Ovary (tissue), 9 donors: ENCODE results near the gene TGM1. TPM values are rescaled to one million over a fixed set of nuclear protein-coding genes. Genes with fewer than 3 reads are reported as not detected.
A peak's percentile ranks its signal among the peaks of the same experiment; 100 is the strongest.
"Not testable (repeated sequence)": the region's sequence is repeated elsewhere in the genome, so short reads cannot be mapped to it uniquely, and the experiment has no call there.

ENCODE experiments used
- DNase-seq, 5 donors: peaks; one replicate each; pipeline ENCODE4 v3.0.0-alpha.2; 2019 to 2020
- H3K27ac ChIP-seq, 2 donors: fragments of 200-600 bp; one replicate each; pipeline versions ENCODE4 v1.5.1 to v1.8.0; 2019 to 2022
- H3K27me3 ChIP-seq: fragments of 200-600 bp; one replicate; pipeline ENCODE4 v1.8.0; 2022
- H3K36me3 ChIP-seq: fragments of 200-600 bp; sonication (generic); one replicate; pipeline ENCODE4 v1.5.1; 2019
- H3K4me1 ChIP-seq: one replicate; pipeline ENCODE4 v1.8.1; 2013; ENCODE audit warnings: mild to moderate bottlenecking, moderate library complexity; ENCODE audit not compliant: insufficient read depth
- H3K4me3 ChIP-seq: fragments of 200-600 bp; sonication (generic); one replicate; pipeline ENCODE4 v1.5.1; 2017
- H3K9me3 ChIP-seq, 2 donors: fragments of 200-600 bp in 1 of 2; sonication (generic) in 1 of 2; one replicate each; pipeline versions ENCODE4 v1.5.1 to v1.8.1; 2013 to 2019; ENCODE audit warnings: mild to moderate bottlenecking in 1 of 2, moderate library complexity in 1 of 2
- CTCF ChIP-seq, 3 donors: fragments of 450-650 bp in 2 of 3; fragments of 200-600 bp in 1 of 3; IDR thresholded peaks; one replicate each; pipeline versions ENCODE4 v1.5.1 to v1.8.0; 2016 to 2022; ENCODE audit warnings: antibody characterized with exemption in 3 of 3, mild to moderate bottlenecking in 1 of 3
- EP300 ChIP-seq: sonication (generic); formaldehyde crosslinking; IDR thresholded peaks from one replicate; pipeline ENCODE4 v1.6.1; 2017; ENCODE audit warnings: antibody characterized with exemption
- POLR2A ChIP-seq: fragments of 450-650 bp; IDR thresholded peaks from one replicate; pipeline ENCODE4 v1.6.1; 2017; ENCODE audit warnings: antibody characterized with exemption, mild to moderate bottlenecking, moderate library complexity
- WGBS, 3 donors: extraction: QIAGEN DNeasy Blood & Tissue Kit in 1 of 3; methylation state at CpG; one replicate each; pipeline versions ENCODE4 v1.1.5 to v1.1.7; 2013 to 2017; 5-methylcytosine and 5-hydroxymethylcytosine counted together
- intact Hi-C, 4 donors: fragments of 100-400 bp; cut with DNase I; formaldehyde crosslinking; loops; one replicate each; pipeline versions ENCODE4 v1.11.0 to v1.15.1; 2022 to 2023
- polyA plus RNA-seq, 2 donors: library from polyadenylated mRNA; stranded (reverse); fragments of 200-250 nt in 1 of 2; fragments of 350-450 nt in 1 of 2; fragmentation: Illumina TruSeq in 1 of 2; extraction: RNeasy Lipid Tissue Mini Kit (QIAGEN cat#74804) in 1 of 2; gene quantifications; one replicate each; pipeline ENCODE4 v1.2.3, GENCODE V29; 2013 to 2014
- total RNA-seq, 7 donors: library from RNA; depleted of rRNA in 2 of 7; stranded (reverse); fragments of >200 nt in 2 of 7; fragmentation: NEBNext Ultra II Directional in 3 of 7; extraction: Animal tissue kit (Norgen Biotek cat#: 25700) in 3 of 7; gene quantifications; one replicate each; pipeline versions ENCODE4 v1.1.0 to v1.2.4, GENCODE V29; 2016 to 2023
- donor health status: DM: no; HTN: no; CAD: no; lungs with moderate emphysema.
- donor health status: DM: no; HTN: no; CAD: no.
- donor health status: Bipolar disorder and iron deficiency.
- donor health status: DM: yes; HTN: yes; CAD: no.
- donor health status: DM: no; HTN: no; CAD: no.
- donor health status: DM: yes; HTN: yes; CAD: no.

TGM1 gene
- total and polyA plus RNA-seq, 9 donors: 1.1 to 152 (median 4.2) TPM

- Histone ChIP-seq H3K27me3 (no peaks in the 10 kb centered on the region), H3K9me3 (no peaks in the 10 kb centered on the region), H3K36me3 (no peaks in the 10 kb centered on the region), H3K27ac (no peak overlapping the region), H3K4me3 (no peak overlapping the region), H3K4me1 (no peaks in the 10 kb centered on the region)
- WGBS, 3 donors: 86 to 100% (median 91%) methylated on average over 1 of the region's 1 CpG
- intact Hi-C loops: no loop called here
- TF ChIP-seq EP300: no peak
- no peak for TF ChIP-seq CTCF (IDR thresholded peaks at IDR 0.05)
- TF ChIP-seq POLR2A: no peak
- DNase-seq: peak in 1 of 5 donors; percentile 6
Observed at GRCh38 chr14:24251880-24252288, 11.1 kb downstream of the TGM1 start.

GRCh38 chr14:24250354-24250753 is 12.6 kb downstream of the TGM1 start:
- intact Hi-C loops: no loop called here
- TF ChIP-seq POLR2A: no peak
- H3K36me3 ChIP-seq: no peaks in the 10 kb centered on the region
- peak in 1 of 5 donors; percentile 14 for DNase-seq
- H3K4me3 ChIP-seq: no peak overlapping the region
- H3K9me3 ChIP-seq: no peaks in the 10 kb centered on the region
- no peaks in the 10 kb centered on the region for H3K4me1 ChIP-seq
- WGBS, 3 donors: 55 to 64% (median 59%) methylated on average over 4 of the region's 4 CpGs
- H3K27me3 ChIP-seq: no peaks in the 10 kb centered on the region
- H3K27ac ChIP-seq: no peak overlapping the region

- 71 to 81% (median 71%) methylated on average over 13 of the region's 13 CpGs for WGBS, 3 donors
- H3K36me3 ChIP-seq: no peaks in the 10 kb centered on the region
- intact Hi-C loops: no loop called here
- no peaks in the 10 kb centered on the region for H3K9me3 ChIP-seq
- H3K27me3 ChIP-seq: no peaks in the 10 kb centered on the region
- no peak overlapping the region for H3K4me3 ChIP-seq
- H3K4me1 ChIP-seq: no peaks in the 10 kb centered on the region
- DNase-seq: peak in 1 of 5 donors; percentile 15
- TF ChIP-seq CTCF (IDR thresholded peaks at IDR 0.05): no peak
- TF ChIP-seq EP300: no peak
- TF ChIP-seq POLR2A: no peak
- H3K27ac ChIP-seq: no peak overlapping the region
Observed at GRCh38 chr14:24249230-24250021, 13.6 kb downstream of the TGM1 start.

GRCh38 chr14:24247422-24247821 is 15.6 kb downstream of the TGM1 start:
- Histone ChIP-seq H3K4me1 (peaks cover 2% of the 10 kb centered on the region), H3K27ac (no peak overlapping the region), H3K9me3 (no peaks in the 10 kb centered on the region), H3K27me3 (no peaks in the 10 kb centered on the region), H3K36me3 (no peaks in the 10 kb centered on the region), H3K4me3 (no peak overlapping the region)
- intact Hi-C loops: no loop called here
- TF ChIP-seq POLR2A: no peak
- WGBS, 3 donors: 73 to 75% (median 74%) methylated on average over 7 of the region's 7 CpGs
- peak in 1 of 5 donors; percentile 11 for DNase-seq

- H3K27me3 ChIP-seq: no peaks in the 10 kb centered on the region
- no peak for TF ChIP-seq POLR2A
- TF ChIP-seq CTCF (IDR thresholded peaks at IDR 0.05): no peak
- TF ChIP-seq EP300: no peak
- H3K36me3 ChIP-seq: no peaks in the 10 kb centered on the region
- no peak overlapping the region for H3K27ac ChIP-seq
- peaks cover 2% of the 10 kb centered on the region for H3K4me1 ChIP-seq
- H3K9me3 ChIP-seq: no peaks in the 10 kb centered on the region
- intact Hi-C loops: no loop called here
- DNase-seq: no peak
- 81 to 94% (median 85%) methylated on average over 3 of the region's 3 CpGs for WGBS, 3 donors
- no peak overlapping the region for H3K4me3 ChIP-seq
Observed at GRCh38 chr14:24246765-24247212, 16.2 kb downstream of the TGM1 start.

GRCh38 chr14:24245350-24245749 is 17.6 kb downstream of the TGM1 start:
- 85 to 93% (median 91%) methylated on average over 11 of the region's 11 CpGs for WGBS, 3 donors

More at GRCh38 chr14:24245350-24245749, 17.6 kb downstream of the TGM1 start:
- H3K27me3 ChIP-seq, H3K9me3 ChIP-seq, H3K27ac ChIP-seq, H3K36me3 ChIP-seq, intact Hi-C loops, H3K4me3 ChIP-seq, H3K4me1 ChIP-seq: not testable (repeated sequence)
- peak in 1 of 5 donors; percentile 13 for DNase-seq
